NCI-H128 (cell line): ENCODE data around the gene WIPF2.
A peak's percentile ranks its signal among the peaks of the same experiment; 100 is the strongest.
"Not testable (repeated sequence)": the region's sequence is repeated elsewhere in the genome, so short reads cannot be mapped to it uniquely, and the experiment has no call there.

Experiments
- DNase-seq: peaks from one replicate; lab custom pipeline; 2025; ENCODE audit not compliant: unreplicated experiment; lab: John Stamatoyannopoulos, UW

The WIPF2 gene

GRCh38 chr17:40191237-40192208, 27.6 kb upstream of the WIPF2 start:
- DNase-seq, result peak; percentile 13

GRCh38 chr17:40192961-40193360, 26.1 kb upstream of the WIPF2 start:
- no peak for DNase-seq

GRCh38 chr17:40194821-40195220, 24.3 kb upstream of the WIPF2 start:
- DNase-seq, result no peak

- DNase-seq, result no peak
Observed at GRCh38 chr17:40197550-40197949, 21.6 kb upstream of the WIPF2 start.

- not testable (repeated sequence) for DNase-seq
Observed at GRCh38 chr17:40197965-40198456, 21.1 kb upstream of the WIPF2 start.

- no peak for DNase-seq
Observed at GRCh38 chr17:40198576-40198975, 20.5 kb upstream of the WIPF2 start.

GRCh38 chr17:40203131-40203530, 16.0 kb upstream of the WIPF2 start:
- no peak for DNase-seq

GRCh38 chr17:40206193-40206592, 12.9 kb upstream of the WIPF2 start:
- not testable (repeated sequence) for DNase-seq

- DNase-seq, result no peak
Observed at GRCh38 chr17:40209404-40210093, 9.6 kb upstream of the WIPF2 start.

- not testable (repeated sequence) for DNase-seq
Observed at GRCh38 chr17:40213914-40214313, 5.2 kb upstream of the WIPF2 start.

GRCh38 chr17:40218006-40218739, 931 bp upstream of the WIPF2 start:
- DNase-seq, result no peak

GRCh38 chr17:40219594-40220338, 662 bp downstream of the WIPF2 start:
- DNase-seq, result peak; percentile 15

- DNase-seq, result no peak
Observed at GRCh38 chr17:40224718-40225550, 5.8 kb downstream of the WIPF2 start.

- not testable (repeated sequence) for DNase-seq
Observed at GRCh38 chr17:40229146-40229545, 10.0 kb downstream of the WIPF2 start.

GRCh38 chr17:40230670-40231069, 11.6 kb downstream of the WIPF2 start:
- DNase-seq, result no peak

- not testable (repeated sequence) for DNase-seq
Observed at GRCh38 chr17:40231928-40232327, 12.8 kb downstream of the WIPF2 start.

- DNase-seq, result no peak
Observed at GRCh38 chr17:40241252-40241834, 22.2 kb downstream of the WIPF2 start.

GRCh38 chr17:40242774-40243173, 23.7 kb downstream of the WIPF2 start:
- no peak for DNase-seq

GRCh38 chr17:40243761-40244160, 24.7 kb downstream of the WIPF2 start:
- DNase-seq, result no peak
